ENCODE results near the gene SRSF2.

- TF ChIP-seq CTCF (IDR thresholded peaks at IDR 0.05) (no peak), POLR2AphosphoS5 (IDR thresholded peaks at IDR 0.05) (no peak), POLR2A (IDR thresholded peaks at IDR 0.05) (no peak), EP300 (IDR thresholded peaks at IDR 0.05) (no peak)
Observed at GRCh38 chr17:76701471-76701967, 35.6 kb downstream of the SRSF2 start.

Data from stomach (tissue), 4 donors.